Activated naive CD8-positive, alpha-beta T cell treated with anti-CD3 and anti-CD28 coated beads, Interleukin-2, amount 50 U/mL, for 24 hours (primary cell): ENCODE results near the gene FBRS.

Experiments
- ATAC-seq: fragments of 150-1000 bp; cut with Tn5 transposase; one replicate; pipeline ENCODE4 v1.10.0; 2021
- DNase-seq: peaks from one replicate; pipeline ENCODE4 v3.0.0; 2021
- H3K27ac Mint-ChIP-seq: one replicate; pipeline ENCODE4 v1.8.0; 2021; ENCODE audit warnings: mild to moderate bottlenecking, mixed read lengths
- H3K27me3 Mint-ChIP-seq: one replicate; pipeline ENCODE4 v1.8.0; 2021; ENCODE audit warnings: mixed read lengths
- H3K36me3 Mint-ChIP-seq: one replicate; pipeline ENCODE4 v1.8.0; 2021; ENCODE audit warnings: low read depth, mixed read lengths
- H3K4me1 Mint-ChIP-seq: one replicate; pipeline ENCODE4 v1.8.0; 2021; ENCODE audit warnings: mixed read lengths
- H3K4me3 Mint-ChIP-seq: one replicate; pipeline ENCODE4 v1.8.0; 2021; ENCODE audit warnings: mild to moderate bottlenecking, moderate library complexity, mixed read lengths
- H3K9me3 Mint-ChIP-seq: one replicate; pipeline ENCODE4 v1.8.0; 2021; ENCODE audit warnings: mixed read lengths

The FBRS gene

DNA sequence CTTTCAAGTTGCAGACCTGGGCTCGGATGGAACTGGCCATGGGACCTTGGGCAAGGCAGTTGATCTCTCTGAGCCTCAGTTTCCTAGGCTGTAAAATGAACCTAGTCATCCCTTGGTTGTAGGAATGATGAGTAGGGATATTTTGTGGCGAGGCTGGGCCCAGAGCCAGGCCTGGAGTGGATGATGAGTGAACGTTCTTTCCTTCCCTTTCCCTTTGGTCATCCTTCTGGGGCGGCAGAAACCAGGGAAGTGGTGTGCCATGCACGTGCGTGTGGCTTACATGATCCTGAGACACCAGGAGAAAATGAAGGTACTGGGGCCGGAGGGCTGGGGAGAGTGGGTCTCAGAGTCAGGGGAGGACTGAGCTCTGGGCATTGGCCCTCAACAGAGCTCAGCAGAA, 8.4 kb downstream of the FBRS start:
- Mint-ChIP-seq H3K9me3 (no peaks in the 10 kb centered on the region), H3K36me3 (peaks cover 38% of the 10 kb centered on the region), H3K4me3 (no peak overlapping the region), H3K4me1 (peaks cover 26% of the 10 kb centered on the region), H3K27me3 (no peaks in the 10 kb centered on the region), H3K27ac (no peak overlapping the region)
- ATAC-seq (no peak), DNase-seq (no peak)

DNA sequence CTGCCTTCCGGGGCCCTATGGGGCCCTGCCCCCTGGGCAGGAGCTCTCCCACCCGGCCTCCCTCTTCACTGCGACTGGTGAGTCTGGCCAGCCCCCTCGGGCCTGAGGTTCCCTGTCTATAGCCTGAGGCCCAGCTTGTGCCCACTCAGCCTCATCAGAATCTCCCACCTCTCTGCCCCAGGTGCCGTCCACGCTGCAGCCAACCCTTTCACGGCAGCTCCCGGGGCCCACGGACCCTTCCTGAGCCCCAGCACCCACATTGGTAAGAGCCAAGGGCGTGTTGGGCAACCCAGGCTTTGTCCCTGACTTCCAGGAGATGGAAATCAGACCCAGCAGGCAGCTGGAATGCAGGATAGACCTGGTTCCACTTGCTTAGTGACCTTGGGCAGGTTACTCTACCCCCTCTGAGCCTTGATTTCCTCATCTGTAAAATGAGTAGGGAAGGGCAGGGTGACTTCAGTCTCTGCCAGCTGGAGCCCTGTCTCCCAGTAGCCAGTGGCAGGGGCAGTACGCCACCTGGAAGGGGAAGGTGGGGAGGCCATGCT, 9.2 kb downstream of the FBRS start:
- H3K4me3 Mint-ChIP-seq: no peak overlapping the region
- peak overlapping the region; percentile 64 for H3K27ac Mint-ChIP-seq
- H3K4me1 Mint-ChIP-seq: peaks cover 19% of the 10 kb centered on the region
- no peaks in the 10 kb centered on the region for H3K9me3 Mint-ChIP-seq
- no peaks in the 10 kb centered on the region for H3K27me3 Mint-ChIP-seq
- peaks cover 36% of the 10 kb centered on the region for H3K36me3 Mint-ChIP-seq
- DNase-seq (no peak), ATAC-seq (no peak)

DNA sequence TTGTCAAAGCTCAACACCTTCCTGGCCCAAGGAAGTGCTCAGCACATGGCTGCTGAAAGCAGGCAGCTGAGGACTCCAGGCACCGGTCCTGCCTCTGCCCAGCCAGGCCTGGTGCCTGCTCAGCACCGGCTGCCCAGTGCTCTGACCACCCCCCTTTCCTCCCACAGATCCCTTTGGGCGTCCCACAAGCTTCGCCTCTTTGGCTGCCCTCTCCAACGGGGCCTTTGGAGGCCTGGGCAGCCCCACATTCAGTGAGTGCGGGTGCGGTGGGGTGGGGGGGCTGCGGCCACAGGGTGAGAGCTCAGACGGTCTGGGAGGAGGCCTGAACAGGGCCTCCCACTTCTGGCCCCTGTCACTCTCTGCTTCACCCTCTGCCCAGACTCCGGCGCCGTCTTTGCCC, 10.2 kb downstream of the FBRS start:
- no peak for DNase-seq
- Mint-ChIP-seq H3K9me3 (no peaks in the 10 kb centered on the region), H3K36me3 (peaks cover 28% of the 10 kb centered on the region), H3K4me3 (no peak overlapping the region), H3K27me3 (no peaks in the 10 kb centered on the region), H3K4me1 (peaks cover 9% of the 10 kb centered on the region), H3K27ac (no peak overlapping the region)
- ATAC-seq: no peak

DNA sequence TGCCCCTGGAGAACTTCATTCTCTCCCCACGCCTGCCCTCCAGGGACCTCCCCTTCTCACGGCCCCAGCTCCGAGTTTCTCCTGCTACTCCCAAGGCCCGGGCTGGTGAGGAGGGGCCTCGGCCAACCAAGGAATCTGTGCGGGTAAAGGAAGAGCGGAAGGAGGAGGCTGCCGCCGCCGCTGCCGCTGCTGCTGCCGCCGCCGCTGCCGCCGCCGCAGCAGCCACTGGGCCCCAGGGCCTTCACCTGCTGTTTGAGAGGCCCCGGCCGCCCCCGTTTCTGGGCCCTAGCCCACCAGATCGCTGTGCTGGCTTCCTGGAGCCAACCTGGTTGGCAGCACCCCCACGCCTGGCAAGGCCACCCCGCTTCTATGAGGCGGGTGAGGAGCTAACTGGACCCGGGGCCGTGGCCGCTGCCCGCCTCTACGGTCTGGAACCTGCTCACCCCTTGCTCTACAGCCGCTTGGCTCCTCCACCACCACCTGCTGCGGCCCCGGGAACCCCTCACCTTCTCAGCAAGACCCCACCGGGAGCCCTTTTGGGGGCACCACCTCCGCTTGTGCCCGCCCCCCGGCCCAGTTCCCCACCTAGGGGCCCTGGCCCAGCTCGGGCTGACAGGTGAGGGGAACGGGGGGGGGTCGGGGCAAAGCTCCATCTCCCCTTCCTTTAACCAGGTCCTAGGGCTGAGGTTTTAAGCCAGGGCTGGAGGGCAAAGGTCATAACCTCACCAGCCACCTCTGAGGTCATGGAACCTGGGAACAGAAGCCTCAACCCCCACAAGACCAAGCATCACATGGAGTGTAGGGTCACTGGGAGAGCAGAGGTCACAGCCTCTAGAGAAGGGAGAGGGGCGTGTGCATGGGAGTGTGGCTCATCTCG, 11.0 kb downstream of the FBRS start:
- Mint-ChIP-seq H3K36me3 (peaks cover 23% of the 10 kb centered on the region), H3K9me3 (no peaks in the 10 kb centered on the region), H3K27me3 (no peaks in the 10 kb centered on the region), H3K27ac (no peak overlapping the region), H3K4me1 (peaks cover 4% of the 10 kb centered on the region), H3K4me3 (no peak overlapping the region)
- no peak for ATAC-seq
- DNase-seq: no peak

DNA sequence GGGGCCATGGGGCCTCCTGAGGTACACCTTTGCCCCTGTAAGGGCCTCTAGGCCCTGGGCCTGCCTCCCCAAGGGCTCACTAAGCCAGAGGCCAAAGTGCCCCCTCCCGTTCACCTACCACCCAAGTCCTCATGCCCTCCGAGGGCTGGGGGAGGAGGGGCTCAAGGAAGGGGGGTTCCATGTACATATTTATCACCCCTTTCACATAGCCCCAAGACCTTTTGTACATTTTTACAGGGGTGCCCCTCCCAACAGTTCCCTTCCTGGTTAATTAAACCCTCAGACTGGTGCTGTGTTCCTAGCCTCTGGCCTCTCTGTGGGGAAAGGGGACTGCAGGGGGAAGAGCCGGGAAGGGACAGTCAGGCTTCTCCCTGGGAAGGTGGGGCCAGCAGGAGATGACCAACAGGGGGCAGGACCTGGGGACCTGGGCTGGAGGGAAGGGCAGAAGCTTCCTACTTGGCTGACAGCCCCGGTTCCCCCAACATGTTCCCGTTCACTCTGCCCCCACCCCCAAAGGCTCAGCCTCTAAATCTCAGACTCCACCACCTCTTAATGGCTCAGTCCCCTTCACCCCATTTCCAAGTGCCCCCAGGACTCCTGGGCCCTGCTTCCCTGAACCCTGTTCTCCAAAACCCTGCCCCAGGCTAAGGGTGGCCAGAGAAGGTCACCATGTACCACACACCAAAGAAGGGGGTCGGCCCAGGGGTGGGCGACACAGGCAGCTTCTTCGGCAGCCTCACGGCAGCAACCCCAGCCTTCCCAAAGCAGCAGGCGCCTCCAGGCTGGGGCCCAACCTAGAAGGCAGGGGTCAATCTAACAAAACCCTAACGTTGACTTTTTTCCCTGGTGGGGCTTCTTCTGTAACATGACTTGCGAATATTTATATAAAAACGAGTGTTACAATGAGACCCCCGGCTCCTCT, 11.9 kb downstream of the FBRS start:
- H3K36me3 Mint-ChIP-seq: peaks cover 21% of the 10 kb centered on the region

DNA sequence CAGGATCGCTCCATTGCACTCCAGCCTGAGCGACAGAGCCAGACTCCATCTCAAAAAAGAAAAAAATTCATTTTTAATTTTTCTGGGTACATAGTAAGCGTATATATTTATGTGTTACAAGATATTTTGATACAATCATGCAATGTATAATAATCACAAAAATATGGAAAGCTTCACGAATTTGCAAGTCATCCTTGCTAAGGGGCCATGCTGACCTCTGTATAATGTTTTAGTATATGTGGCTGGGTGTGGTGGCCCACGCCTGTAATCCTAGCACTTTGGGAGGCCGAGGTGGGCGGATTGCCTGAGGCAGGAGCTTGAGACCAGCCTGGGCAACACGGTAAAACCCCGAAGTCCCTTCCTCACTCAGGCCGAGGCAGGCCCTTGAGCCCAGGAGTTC, 16.9 kb downstream of the FBRS start:
- Mint-ChIP-seq H3K9me3 (no peaks in the 10 kb centered on the region), H3K36me3 (peaks cover 3% of the 10 kb centered on the region), H3K4me1 (no peaks in the 10 kb centered on the region), H3K27ac (no peak overlapping the region), H3K27me3 (no peaks in the 10 kb centered on the region), H3K4me3 (no peak overlapping the region)
- no peak for ATAC-seq
- no peak for DNase-seq

More for the DNA sequence above, 11.9 kb downstream of the FBRS start:
- H3K9me3 Mint-ChIP-seq: no peaks in the 10 kb centered on the region
- no peak overlapping the region for H3K4me3 Mint-ChIP-seq
- DNase-seq (no peak), ATAC-seq (no peak)
- H3K27me3 Mint-ChIP-seq: no peaks in the 10 kb centered on the region
- no peak overlapping the region for H3K27ac Mint-ChIP-seq
- peaks cover 2% of the 10 kb centered on the region for H3K4me1 Mint-ChIP-seq

DNA sequence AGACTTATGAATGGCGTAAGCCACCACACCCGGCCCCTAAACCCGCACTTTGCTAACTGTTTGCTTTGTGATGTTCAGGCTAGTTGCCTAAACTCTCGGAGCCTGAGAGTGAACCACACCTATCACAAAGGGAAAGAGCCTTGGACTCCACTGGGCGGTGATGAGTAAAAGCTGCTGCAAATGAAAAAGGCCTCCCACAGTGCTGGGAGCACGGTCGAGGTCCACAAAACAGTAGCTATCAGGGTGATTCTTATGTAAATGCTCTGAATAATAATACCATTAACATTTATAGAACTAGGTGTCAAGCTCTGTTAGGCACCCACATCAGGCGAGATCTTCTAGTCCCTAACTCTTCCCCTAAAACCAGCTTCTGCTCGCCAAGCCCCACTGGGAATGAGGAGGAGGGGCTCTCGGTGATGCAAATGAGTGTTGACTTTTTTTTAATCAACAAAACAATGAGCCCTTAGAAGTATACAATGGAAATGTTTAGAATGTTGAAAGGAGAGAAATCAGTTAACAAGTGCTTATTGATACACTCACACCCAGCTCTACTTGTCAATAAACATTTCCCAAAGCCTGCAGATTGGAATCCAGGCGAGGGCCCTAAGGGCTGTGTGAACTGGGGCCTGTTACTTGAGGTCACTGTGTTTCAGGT, 19.8 kb downstream of the FBRS start:
- no peak overlapping the region for H3K27ac Mint-ChIP-seq
- H3K36me3 Mint-ChIP-seq: no peaks in the 10 kb centered on the region
- DNase-seq (no peak), ATAC-seq (no peak)
- no peaks in the 10 kb centered on the region for H3K4me1 Mint-ChIP-seq
- no peaks in the 10 kb centered on the region for H3K27me3 Mint-ChIP-seq
- H3K4me3 Mint-ChIP-seq: no peak overlapping the region
- H3K9me3 Mint-ChIP-seq: no peaks in the 10 kb centered on the region

DNA sequence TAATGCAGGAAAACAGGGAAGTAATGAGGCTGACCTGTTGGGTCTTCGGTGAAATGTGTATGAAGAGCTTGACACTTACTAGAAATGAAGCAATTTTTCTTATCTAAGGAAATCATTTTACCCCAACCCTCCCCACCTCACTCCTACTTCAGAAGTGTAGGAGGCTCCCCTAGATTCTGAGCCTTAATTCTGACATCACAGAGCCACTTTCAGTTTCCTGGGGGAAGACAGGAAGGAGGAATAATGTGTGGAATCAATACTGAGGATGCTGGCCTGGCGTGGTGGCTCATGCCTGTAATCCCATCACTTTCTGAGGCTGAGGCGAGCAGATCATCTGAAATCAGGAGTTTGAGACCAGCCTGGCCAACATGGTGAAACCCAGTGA, 20.3 kb downstream of the FBRS start:
- H3K4me1 Mint-ChIP-seq: no peaks in the 10 kb centered on the region
- no peaks in the 10 kb centered on the region for H3K27me3 Mint-ChIP-seq
- DNase-seq (no peak), ATAC-seq (no peak)
- no peaks in the 10 kb centered on the region for H3K9me3 Mint-ChIP-seq
- H3K27ac Mint-ChIP-seq: no peak overlapping the region
- no peaks in the 10 kb centered on the region for H3K36me3 Mint-ChIP-seq
- no peak overlapping the region for H3K4me3 Mint-ChIP-seq

DNA sequence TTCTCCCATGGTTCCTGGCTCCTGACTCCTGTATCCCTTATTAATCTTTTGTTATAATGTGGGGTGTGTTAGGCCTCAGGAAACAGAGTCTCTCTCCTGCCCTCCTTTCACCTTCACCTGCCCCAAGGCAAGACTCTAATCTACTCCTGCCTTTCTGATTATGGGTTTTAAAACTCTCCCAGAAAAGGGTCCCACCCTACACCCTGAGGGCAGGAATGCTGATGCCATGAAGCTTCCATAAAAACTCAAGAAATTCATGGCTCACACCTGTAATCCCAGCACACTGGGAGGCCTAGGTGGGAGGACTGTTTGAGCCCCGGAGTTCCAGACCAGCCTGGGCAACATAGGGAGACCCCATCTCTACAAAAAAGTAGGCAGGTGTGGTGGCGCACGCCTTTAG, 22.1 kb downstream of the FBRS start:
- Mint-ChIP-seq H3K27me3 (no peaks in the 10 kb centered on the region), H3K27ac (no peak overlapping the region), H3K4me3 (no peak overlapping the region), H3K36me3 (no peaks in the 10 kb centered on the region), H3K9me3 (no peaks in the 10 kb centered on the region), H3K4me1 (no peaks in the 10 kb centered on the region)
- no peak for DNase-seq
- no peak for ATAC-seq

DNA sequence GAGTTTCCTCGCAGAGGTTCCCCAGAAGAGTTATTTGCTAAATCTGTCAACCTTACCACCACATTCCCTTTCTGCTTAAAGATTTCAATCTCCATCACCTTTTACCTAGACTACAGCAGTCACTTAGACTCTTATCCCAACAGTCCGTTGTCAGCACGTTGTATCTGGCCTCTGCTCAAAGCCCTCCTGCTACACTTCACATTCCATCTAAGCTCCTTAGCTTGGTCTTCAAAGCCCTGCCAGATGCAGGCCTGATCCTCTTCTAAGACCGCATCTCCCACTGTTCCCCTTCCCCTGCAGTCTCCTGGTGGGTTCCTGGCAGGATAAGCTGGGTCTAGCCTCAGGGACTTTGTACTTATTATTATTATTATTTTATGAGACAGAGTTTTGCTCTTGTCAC, 30.5 kb downstream of the FBRS start:
- DNase-seq (no peak), ATAC-seq (no peak)
- no peaks in the 10 kb centered on the region for H3K36me3 Mint-ChIP-seq
- H3K27ac Mint-ChIP-seq: no peak overlapping the region
- H3K4me3 Mint-ChIP-seq: no peak overlapping the region
- H3K27me3 Mint-ChIP-seq: no peaks in the 10 kb centered on the region
- H3K4me1 Mint-ChIP-seq: peaks cover 5% of the 10 kb centered on the region
- no peaks in the 10 kb centered on the region for H3K9me3 Mint-ChIP-seq

DNA sequence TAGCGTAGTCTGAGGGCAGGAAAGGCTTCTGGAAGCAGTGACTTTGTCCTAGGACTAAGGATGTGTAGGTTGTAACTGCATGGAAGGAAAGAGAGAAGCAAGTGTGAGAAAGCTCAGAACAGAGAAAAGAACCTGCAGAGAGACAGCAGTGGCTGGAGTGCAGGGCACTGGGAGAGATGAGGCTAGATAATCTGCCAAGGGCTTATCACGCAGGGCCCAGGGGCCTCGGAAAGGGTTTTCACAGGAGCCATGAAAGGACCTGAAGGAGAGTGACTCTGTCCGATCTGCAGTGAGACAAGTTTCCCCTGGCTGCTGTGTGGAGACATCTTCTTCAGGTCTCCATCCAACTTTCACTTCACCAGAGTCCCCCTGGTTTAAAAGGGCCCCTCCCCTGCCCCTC, 33.7 kb downstream of the FBRS start:
- no peaks in the 10 kb centered on the region for H3K27me3 Mint-ChIP-seq
- DNase-seq (no peak), ATAC-seq (no peak)
- H3K4me1 Mint-ChIP-seq: peaks cover 6% of the 10 kb centered on the region
- no peaks in the 10 kb centered on the region for H3K9me3 Mint-ChIP-seq
- H3K36me3 Mint-ChIP-seq: no peaks in the 10 kb centered on the region
- H3K4me3 Mint-ChIP-seq: no peak overlapping the region
- H3K27ac Mint-ChIP-seq: no peak overlapping the region

DNA sequence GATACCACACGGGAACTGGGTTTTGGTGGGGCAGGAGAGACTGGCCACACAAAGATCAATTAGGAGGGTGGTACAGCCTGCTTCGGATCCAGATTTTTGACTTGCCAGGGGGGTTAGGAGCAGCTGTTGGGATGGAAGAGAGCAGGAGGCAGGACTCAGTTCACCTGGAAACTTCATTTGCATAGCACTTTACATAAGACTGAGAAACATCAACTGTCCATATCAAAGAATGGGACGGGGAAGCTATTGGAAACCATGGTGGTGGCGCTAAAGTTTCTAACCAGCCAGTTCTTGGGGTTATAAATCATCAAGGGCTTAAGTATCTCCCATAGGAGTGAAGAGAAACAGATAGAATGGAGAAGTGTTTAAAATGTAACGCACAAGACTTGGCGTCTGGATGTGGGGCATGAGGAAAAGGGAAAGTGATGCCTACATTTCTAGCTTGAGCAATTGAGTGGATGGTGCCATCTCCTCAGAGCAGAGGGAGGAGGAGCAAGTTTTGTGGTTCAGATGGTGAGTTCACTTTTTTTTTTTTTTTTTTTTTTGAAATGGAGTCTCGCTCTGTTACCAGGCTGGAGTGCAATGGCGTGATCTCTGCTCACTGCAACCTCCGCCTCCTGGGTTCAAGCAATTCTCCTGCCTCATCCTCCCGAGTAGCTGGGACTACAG, 34.3 kb downstream of the FBRS start:
- Mint-ChIP-seq H3K9me3 (no peaks in the 10 kb centered on the region), H3K27ac (no peak overlapping the region), H3K4me3 (no peak overlapping the region), H3K36me3 (no peaks in the 10 kb centered on the region), H3K4me1 (peaks cover 12% of the 10 kb centered on the region), H3K27me3 (no peaks in the 10 kb centered on the region)
- ATAC-seq (no peak), DNase-seq (no peak)

DNA sequence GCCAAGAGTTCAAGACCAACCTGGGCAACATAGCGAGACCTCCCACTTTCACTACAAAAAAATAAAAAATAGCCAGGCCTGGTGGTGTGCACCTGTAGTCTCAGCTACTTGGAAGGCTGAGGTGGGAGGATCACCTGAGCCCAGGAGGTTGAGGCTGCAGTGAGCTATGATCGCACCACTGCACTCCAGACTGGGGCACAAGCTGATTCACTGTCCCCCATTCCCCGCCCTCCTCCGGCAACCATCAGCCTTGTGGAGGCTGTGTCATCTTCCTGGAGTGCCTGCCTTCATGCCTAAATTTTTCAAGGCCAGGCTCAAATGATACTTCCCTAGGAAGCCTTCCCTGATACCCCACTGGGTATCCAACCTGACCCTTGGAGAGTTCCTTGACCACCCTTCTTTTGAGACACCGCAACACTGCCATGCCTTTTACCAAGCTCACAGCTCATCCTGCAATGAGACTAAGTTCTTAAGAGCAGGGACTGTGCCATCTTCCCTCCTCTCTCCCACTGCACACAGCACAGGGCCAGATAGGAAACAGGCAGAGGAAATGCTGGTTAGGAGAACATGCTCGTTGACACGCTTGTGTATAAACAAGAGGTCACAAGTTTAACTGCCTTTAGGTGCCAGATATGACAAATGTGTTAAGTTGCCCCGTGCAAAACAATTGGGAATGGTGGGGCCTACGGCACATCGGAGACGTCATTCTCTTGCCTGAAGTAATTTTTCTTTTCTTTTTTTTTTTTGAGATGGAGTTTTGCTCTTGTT, 36.9 kb downstream of the FBRS start:
- Mint-ChIP-seq H3K9me3 (no peaks in the 10 kb centered on the region), H3K27ac (no peak overlapping the region), H3K4me3 (no peak overlapping the region), H3K36me3 (peaks cover 8% of the 10 kb centered on the region), H3K27me3 (peaks cover 3% of the 10 kb centered on the region), H3K4me1 (peaks cover 25% of the 10 kb centered on the region)
- ATAC-seq (no peak), DNase-seq (no peak)
